ENCODE measurements around the gene CHCHD10.

Gene CHCHD10

GRCh38 chr22:23769321-23769965 is 1.7 kb upstream of the CHCHD10 start:
- DNase-seq: no peak

DNA sequence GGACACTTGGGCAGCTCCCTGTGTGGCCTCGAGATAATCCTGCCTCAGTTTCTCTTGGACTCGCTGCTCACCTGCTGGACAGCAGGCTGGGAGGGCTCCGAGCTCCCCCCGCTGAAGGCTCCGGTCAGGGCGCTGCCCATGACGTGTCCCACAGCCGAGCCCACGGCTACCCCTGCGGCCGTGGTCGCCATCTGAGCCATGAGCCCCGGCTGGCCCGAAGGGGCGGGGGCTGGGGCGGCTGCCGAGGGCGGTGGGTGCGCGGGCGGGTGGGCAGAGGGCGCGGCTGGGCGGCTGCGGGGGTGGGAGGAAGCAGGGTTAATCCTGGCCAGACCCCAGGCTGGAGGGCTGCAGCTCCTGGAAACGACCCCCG is 484 bp downstream of the CHCHD10 start:
- DNase-seq: no peak

- DNase-seq: no peak
Measured at GRCh38 chr22:23764899-23765881, 2.6 kb downstream of the CHCHD10 start.

DNA sequence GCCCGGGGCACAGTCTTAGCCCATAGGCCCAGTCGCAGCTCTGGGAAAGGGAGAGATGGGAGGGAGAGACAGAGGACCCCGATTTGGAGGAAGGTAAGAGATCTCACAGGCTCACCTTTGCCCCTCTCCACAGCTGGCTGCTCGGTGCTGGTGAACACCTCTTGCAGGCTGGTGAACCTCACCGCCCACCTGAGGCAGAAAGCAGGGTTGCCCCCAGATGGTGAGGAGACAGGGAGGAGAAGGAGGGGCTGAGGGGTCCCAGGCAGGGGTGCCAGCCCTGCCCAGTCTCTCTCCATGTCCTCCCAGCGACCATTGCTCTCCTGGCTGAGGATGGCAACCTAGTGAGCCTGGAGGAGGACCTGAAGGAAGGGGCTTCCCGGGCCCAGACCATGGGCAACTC is 3.8 kb downstream of the CHCHD10 start:
- no peak for DNase-seq

DNA sequence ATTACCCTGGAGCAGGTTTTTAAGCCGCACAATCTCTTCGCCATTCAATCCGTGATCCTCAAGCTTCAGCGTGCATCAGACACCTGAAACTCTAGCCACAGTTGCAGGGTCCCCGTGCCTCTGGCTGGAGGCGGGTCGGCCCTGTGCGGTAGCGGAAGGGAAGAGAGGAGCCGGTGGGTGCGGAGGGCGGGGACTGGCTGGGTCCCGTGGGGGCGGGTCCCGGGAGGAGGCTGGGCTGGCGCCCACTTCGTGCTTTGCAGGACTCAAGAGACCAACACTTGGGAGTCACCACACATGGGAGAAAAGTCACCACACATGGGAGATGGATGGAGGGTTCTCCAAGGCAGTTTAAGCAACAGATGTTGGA is 4.2 kb downstream of the CHCHD10 start:
- DNase-seq: no peak

DNA sequence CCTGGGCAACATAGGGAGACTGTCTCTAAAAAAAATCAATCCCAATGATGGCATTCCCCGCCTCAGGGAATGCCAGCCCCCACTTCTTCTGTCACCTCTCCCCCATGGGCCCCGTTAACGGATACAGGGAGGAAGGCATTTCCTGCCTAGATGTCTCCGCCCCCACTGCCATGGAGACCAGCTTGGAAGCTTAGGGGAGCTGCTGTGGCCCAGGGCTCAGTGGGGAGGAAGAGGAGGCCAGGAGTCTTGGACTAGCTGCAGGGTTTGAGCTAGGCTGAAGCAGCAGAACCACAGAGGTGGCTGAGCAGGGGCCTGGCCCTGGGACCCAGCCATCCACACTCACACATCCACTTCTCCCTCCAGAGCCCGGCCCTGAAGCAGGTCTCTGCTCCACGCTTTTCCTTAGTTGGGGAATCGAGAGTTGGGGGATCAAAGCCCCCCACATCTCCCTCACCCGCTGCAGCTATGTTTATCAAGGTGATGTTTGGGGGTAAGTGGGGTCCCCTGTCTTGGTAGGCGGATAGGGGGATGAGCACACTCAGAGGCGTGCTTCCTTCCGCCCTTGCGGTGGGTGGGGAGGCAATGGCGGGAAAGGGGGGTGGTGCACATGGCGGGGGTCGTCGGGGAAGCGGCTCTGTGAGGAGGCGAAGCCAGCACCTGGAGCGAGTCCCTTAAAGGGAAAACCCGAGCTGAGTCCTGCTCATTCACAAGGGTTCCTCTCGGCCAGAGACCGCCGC is 4.8 kb downstream of the CHCHD10 start, which contains the start of gene C22orf15:
Gene C22orf15 (plus strand): TSS at position 149 of the 737 bp plus-strand sequence. CDS start 317 bp downstream, at position 466.
- no peak for DNase-seq

GRCh38 chr22:23760056-23760455 is 7.7 kb downstream of the CHCHD10 start:
- DNase-seq: no peak

DNA sequence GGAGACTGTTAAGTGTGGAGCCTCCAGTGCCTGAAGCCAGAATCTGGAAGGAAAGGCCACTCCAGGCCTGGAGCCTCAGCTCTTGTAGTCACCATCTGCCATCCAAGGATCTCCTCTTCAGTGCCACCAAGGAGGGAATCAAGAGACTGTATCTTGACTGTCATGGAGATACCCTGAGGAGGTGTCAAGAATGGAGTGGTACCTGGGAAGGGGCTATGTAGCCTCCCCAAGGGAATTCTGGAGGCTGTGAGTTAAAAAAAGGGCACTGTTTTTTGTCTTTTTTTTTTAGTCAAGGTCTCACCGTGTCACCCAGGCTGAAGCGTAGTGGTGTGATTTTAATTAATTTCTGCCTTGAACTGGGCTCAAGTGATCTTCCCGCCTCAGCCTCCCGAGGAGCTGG is 8.2 kb downstream of the CHCHD10 start:
- no peak for DNase-seq

GRCh38 chr22:23756891-23757290 is 10.9 kb downstream of the CHCHD10 start:
- no peak for DNase-seq

DNA sequence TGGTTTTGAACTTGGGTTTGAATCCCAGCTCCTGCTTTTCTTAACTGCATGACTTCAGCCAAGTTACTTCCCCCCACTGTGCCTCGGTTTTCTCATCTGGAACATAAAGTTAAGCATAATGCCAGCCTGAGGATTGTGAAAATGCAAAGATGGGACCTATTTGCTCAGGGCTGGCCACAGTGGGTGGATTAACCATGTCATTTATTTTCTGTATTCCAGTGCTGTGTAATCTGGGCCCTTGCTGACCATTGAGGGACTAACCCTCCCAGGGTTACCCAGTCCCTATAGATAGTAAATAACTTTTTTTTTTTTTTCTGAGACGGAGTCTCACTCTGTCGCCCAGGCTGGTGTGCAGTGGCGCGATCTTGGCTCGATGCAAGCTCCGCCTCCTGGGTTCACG is 12.1 kb downstream of the CHCHD10 start:
- DNase-seq: no peak

DNA sequence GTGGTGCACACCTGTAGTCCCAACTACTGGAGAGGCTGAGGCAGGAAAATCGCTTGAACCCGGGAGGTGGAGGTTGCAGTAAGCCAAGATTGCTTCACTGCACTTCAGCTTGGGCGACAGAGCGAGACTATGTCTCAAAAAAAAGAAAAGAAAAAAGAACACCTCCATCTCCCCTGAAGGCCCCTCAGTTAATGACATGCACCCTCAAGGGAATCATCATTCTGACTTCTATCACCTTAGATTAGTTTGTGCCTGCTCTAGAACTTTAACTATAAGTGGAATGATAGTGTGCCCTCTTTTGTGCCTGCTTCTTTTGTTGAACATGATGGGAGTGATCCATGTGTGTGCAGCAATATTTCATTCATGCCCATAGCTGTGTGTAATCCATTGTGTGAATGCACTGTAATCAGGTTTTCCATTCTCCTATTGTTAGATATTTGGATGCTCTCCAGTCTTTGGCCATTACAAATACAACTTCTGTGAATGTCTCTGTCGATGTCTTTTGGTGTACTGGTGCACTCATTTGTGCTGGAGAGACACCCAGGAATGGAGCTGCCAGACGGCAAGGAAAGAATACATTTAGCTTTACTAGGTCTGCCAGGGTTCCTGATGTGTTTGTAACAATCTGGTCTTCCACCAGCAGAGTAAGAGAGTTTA is 12.7 kb downstream of the CHCHD10 start:
- DNase-seq: no peak

DNA sequence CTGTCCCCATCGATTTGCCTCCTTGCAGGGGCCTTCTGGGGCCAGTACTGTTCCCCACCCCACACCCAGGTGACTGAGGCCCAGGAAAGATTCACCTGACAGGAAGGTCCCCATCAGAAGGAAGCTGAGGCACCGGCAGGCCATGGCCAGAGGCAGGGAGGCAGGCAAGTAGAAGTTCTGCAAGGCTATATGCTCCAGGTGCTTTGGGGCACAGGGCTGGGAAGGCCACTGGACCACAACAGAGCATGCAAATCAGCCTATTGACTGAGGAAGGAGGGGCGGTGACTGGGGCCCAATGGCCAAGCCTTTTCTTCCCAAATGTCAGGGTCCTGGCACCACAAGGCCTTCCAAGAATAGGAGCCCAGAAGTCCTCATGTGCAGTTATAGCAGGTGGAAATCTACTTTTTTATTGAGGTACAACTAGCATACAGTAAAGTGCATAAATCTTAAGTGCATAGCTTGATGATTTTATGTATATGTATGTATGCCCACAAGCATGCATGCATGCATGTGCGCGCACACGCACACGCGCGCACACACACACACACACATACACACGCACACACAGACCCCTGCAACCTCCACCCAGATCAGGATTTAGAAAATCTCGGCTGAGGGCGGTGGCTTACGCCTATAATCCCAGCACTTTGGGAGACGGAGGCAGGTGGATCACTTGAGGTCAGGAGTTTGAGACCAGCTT is 13.4 kb downstream of the CHCHD10 start, which contains the start of gene VPREB3:
Gene VPREB3 (minus strand): TSS at position 206 of the 700 bp plus-strand sequence. CDS start 62 bp downstream, at position 144.
- DNase-seq: no peak

DNA sequence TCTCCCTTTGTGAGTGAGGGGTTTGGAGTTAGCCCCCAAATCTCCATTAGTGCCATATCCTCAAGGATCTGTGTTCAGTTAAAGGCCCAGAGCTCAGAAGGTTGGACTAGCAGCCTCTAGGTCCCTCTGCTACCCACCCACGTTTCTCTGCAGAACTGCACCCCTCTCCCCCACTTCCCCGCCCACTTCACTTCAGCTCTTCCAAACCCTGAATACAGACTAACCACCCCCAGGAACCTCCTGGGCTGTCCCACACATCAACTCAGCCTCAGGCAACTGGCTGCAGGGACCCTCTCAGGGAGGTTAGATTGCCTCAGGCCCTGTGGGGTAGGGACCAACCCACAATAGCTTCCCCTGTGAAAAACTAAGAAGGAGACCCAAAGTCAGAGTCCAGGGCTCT is 14.4 kb downstream of the CHCHD10 start:
- no peak for DNase-seq

GRCh38 chr22:23752750-23753149 is 15.0 kb downstream of the CHCHD10 start:
- no peak for DNase-seq

GRCh38 chr22:23752090-23752691 is 15.6 kb downstream of the CHCHD10 start:
- DNase-seq: no peak

GRCh38 chr22:23751441-23751996 is 16.3 kb downstream of the CHCHD10 start:
- DNase-seq: no peak

DNA sequence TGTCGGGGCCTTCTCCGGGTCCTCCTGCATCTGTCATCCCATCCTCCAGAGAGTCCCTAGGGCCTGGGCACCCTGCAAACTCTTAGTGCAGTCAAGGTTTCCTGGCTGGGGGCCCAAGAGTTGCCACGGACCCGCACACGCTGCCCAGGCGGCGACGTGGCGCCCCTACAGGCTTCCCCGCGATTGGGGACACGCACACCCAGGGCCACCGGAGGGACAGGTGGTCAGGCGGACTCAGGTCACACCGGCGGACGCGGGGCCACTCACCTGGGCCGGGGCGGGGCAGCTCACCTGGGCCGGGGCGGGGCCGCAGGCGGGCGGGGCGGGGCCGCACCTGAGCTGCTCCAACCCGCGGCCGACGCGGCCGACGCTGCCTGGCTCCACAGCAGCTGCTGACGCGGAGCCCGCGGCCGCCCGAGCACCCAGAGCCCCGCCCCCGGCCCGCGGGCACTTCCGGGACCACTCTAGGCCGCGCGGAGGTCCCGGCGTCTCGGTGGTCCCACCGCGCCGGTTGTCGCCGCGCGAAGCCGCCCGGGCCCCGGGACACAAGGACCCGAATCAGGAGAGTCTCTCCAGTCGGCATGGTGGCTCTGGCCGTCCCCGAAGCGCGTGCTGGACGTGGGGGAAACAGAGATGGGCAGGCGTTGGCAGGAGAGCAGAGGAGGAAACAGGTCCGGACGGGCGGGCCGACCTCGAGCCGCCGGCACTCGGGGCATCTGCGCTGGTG is 16.9 kb downstream of the CHCHD10 start, which contains the start of gene ZNF70:
Gene ZNF70 (minus strand): TSS at position 399 of the 727 bp plus-strand sequence. CDS start 5,972 bp downstream, outside the sequence.
- DNase-seq: no peak

DNA sequence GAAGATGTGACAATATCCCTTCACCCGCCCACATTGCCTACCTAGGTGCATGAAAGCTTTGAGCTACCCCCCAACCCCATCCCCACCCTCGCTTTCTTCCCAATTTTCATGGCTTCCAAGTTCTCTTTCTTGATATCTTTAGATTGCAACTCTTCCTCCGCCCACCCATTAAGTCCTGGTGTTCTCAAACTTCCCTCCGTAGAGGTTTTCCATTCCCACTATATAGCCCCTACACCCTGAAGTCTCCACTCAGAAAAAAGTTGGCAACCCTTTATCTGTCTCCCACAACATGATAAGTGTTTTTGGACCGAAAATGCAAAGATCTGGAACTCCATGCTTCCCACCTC is 17.4 kb downstream of the CHCHD10 start:
- no peak for DNase-seq

DNA sequence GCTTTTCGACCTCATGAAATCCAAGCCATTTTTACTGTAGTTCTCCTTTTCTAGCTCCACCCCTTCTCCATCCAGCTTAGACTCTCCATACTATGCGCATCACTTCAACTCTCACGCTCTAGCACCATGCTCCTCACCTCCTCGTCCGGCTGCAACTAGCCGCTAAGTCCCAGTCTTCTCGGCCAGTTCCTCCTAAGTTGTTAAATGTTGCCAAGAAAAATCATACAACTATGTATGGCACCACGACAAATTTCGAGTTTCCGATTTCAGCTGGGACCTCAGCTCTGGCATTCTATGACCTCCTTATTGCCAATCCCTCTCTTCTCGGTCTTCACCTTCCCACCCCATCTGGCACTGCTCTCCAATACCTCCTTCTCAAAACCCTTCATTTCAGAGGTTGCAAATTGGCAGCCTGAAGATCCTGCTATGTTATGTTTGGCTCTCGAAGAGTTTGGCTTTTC is 17.9 kb downstream of the CHCHD10 start:
- no peak for DNase-seq

DNA sequence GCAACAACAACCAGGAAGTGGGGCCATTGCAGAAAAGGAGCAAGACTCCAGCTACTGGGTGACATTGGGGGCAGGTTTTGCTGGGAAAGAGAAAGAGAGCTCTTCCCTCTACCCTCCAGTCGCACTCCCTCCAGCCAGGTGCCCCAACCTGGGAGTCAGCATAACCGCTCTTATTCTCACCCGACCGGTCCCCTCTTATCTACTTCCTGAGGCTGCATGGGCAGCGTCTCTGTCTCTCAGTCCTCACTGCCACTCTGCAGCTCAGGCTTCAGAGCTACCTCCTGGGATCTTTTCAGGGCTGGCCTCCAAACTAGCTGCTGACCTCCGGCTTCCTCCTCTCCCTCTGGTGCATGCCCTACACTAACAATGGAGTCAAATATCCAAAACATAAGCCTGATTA is 22.0 kb downstream of the CHCHD10 start:
- no peak for DNase-seq

Data from NCI-H524 treated with DMSO at 0.1 percent for 48 hours (cell line).